BLaER1 treated with 17β-estradiol and CSF1 and Interleukin-3, amounts not matched to agents 10 nM and 100 nM (cell line): ENCODE data around the gene FGD4.
"Not testable (repeated sequence)": the region's sequence is repeated elsewhere in the genome, so short reads cannot be mapped to it uniquely, and the experiment has no call there.

Experiments used
- H3K27ac ChIP-seq, 11 experiments: shearing (Covaris generic); formaldehyde crosslinking; 2 replicates each; pipeline ENCODE4 v1.8.1; 2022
- H3K27me3 ChIP-seq, 11 experiments: shearing (Covaris generic); formaldehyde crosslinking; 2 replicates each; pipeline ENCODE4 v1.8.1; 2022
- H3K36me3 ChIP-seq, 11 experiments: shearing (Covaris generic); formaldehyde crosslinking; 2 replicates each; pipeline ENCODE4 v1.8.1; 2022
- H3K4me1 ChIP-seq, 10 experiments: shearing (Covaris generic); formaldehyde crosslinking; 2 replicates each; pipeline ENCODE4 v1.8.1; 2022
- H3K4me2 ChIP-seq, 11 experiments: shearing (Covaris generic); formaldehyde crosslinking; 2 replicates each; pipeline ENCODE4 v1.8.1; 2022
- H3K4me3 ChIP-seq, 10 experiments: shearing (Covaris generic); formaldehyde crosslinking; 2 replicates each; pipeline ENCODE4 v1.8.1; 2022
- H3K9ac ChIP-seq, 11 experiments: shearing (Covaris generic); formaldehyde crosslinking; 2 replicates each; pipeline ENCODE4 v1.8.1; 2022
- H3K9me3 ChIP-seq, 11 experiments: shearing (Covaris generic); formaldehyde crosslinking; replicated peaks in 1 of 11; 2 replicates each; pipeline ENCODE4 v1.8.1; 2022
- H4K20me1 ChIP-seq, 11 experiments: shearing (Covaris generic); formaldehyde crosslinking; 2 replicates each; pipeline ENCODE4 v1.8.1; 2022
- Cebpa-rat ChIP-seq, 11 experiments: shearing (Covaris generic); IDR thresholded peaks; 2 replicates each; pipeline ENCODE4 v1.8.1; 2022

Gene FGD4

DNA sequence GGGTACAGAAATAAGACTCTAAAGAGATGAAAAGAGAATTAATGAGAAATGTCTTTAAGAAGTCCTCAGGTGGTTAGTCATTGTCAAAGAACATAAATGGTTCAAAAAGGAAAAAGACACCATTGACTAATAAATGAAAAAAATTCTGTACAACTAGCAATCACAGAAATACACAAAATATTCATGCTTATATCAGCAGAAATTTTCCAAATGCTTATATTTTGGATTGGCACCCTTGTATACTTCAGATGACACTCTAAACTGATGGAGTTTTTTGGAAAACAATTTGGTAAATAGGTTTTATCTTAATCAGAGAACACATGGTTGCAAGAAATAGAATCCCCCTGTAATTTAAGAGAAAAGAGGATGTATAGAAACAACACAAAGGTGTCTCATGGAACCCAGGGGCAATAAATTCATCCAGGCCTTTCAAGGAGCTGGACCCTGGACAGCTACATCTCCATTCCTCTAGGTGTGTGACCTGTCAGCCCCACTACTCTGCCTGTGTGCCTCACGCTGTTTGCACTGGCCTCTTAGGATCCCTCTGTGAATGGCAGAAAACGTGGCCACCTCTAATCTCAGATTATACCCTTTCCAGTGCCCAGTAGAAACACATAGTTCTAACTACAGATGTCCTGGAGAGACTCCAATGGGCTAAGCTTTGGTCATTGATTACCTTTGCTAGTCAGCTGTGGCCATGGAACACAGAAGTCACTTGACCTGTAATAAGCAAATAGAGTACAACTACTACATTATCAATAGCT lies 110.2 kb downstream of the FGD4 start:
- Histone ChIP-seq H3K9ac (no peak overlapping the region), H3K4me3 (no peak overlapping the region), H3K27ac (no peak overlapping the region), H3K9me3 (no peaks in the 10 kb centered on the region), H3K27me3 (no peaks in the 10 kb centered on the region), H3K4me2 (no peak overlapping the region), H4K20me1 (peaks cover 0 to 16% (median 0%) of the 10 kb centered on the region in 11 experiments; a peak in 1 of 22 replicates), H3K36me3 (0 out of 22 replicates have a peak, but pooled peaks cover 0 to 5% (median 0%) of the 10 kb centered on the region in 11 experiments), H3K4me1 (peaks cover 6 to 25% (median 9%) of the 10 kb centered on the region in 10 experiments; a peak in 13 of 20 replicates)
- TF ChIP-seq Cebpa-rat (IDR thresholded peaks at IDR 0.05), result no peak

DNA sequence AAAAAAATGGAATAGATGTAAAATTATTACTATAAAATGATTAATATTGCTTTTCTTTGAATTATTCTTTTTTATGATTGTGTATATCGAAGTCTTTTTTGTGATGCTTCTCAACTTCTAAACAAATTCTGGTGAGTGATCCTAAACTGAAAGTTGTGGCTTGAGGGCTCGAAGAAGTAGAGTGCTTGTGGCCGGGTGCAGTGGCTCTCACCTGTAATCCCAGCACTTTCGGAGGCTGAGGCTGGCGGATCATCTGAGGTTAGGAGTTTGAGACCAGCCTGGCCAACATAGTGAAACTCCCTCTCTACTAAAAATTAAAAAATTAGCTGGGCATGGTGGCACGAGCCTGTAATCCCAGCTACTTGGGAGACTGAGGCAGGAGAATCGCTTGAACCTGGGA lies 112.6 kb downstream of the FGD4 start:
- peaks cover 8 to 35% (median 14%) of the 10 kb centered on the region in 10 experiments for H3K4me1 ChIP-seq
- H4K20me1 ChIP-seq, H3K9me3 ChIP-seq, H3K36me3 ChIP-seq, H3K9ac ChIP-seq, H3K27me3 ChIP-seq, H3K27ac ChIP-seq, H3K4me2 ChIP-seq, H3K4me3 ChIP-seq: not testable (repeated sequence)

DNA sequence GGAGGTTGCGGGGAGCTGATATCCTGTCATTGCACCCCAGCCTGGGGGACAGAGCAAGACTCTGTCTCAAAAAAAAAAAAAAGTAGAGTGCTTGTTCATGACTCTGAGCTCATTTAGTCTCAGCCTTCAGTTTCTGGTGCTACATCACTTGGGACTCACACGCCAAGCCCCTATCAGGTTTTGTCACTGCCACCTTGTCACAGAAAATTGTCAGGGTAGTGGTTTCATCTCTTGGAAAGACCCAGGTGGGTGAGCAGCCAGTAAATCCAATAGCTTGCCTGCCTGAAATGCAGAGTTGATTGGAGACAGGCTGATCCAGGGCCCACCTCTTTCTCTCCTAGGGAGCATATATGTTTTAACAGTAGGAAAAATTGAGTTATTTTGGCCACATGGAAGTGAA lies 113.0 kb downstream of the FGD4 start:
- no peak overlapping the region for H3K27ac ChIP-seq
- TF ChIP-seq Cebpa-rat (IDR thresholded peaks at IDR 0.05), result no peak
- no peak overlapping the region for H3K4me3 ChIP-seq
- H3K4me1 ChIP-seq, result peaks cover 8 to 34% (median 14%) of the 10 kb centered on the region in 10 experiments
- no peaks in the 10 kb centered on the region for H3K27me3 ChIP-seq
- no peak overlapping the region for H3K4me2 ChIP-seq
- H3K9me3 ChIP-seq, result no peaks in the 10 kb centered on the region
- no peak overlapping the region for H3K9ac ChIP-seq
- H4K20me1 ChIP-seq, result 0 out of 22 replicates have a peak, but pooled peaks cover 0 to 9% (median 0%) of the 10 kb centered on the region in 11 experiments
- H3K36me3 ChIP-seq, result 0 out of 22 replicates have a peak, but pooled peaks cover 0 to 5% (median 0%) of the 10 kb centered on the region in 11 experiments

DNA sequence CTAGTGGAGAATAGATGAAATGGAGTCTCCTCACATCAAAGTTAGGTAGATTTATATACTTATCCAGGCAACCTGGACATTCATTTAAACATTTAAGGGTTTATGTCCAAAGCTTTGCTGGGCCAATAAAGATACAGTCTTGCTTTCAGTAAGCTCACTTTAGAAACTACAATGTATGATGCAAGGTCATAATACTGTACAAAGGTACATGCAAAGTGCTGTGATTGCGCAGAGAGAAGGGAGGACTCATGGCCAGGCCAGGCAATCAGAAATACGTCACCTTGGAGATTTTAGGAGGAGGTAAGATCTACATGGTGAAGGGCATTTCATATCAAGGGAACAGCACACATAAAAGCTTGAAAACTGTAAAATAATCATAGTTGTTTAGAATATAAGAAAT lies 113.6 kb downstream of the FGD4 start:
- Histone ChIP-seq H3K27ac (no peak overlapping the region), H3K9ac (no peak overlapping the region), H3K4me3 (no peak overlapping the region), H3K27me3 (no peaks in the 10 kb centered on the region), H3K9me3 (no peaks in the 10 kb centered on the region), H4K20me1 (0 out of 22 replicates have a peak, but pooled peaks cover 0 to 9% (median 0%) of the 10 kb centered on the region in 11 experiments), H3K4me2 (no peak overlapping the region), H3K36me3 (0 out of 22 replicates have a peak, but pooled peaks cover 0 to 5% (median 0%) of the 10 kb centered on the region in 11 experiments), H3K4me1 (peaks cover 8 to 28% (median 14%) of the 10 kb centered on the region in 10 experiments)
- TF ChIP-seq Cebpa-rat (IDR thresholded peaks at IDR 0.05), result no peak

DNA sequence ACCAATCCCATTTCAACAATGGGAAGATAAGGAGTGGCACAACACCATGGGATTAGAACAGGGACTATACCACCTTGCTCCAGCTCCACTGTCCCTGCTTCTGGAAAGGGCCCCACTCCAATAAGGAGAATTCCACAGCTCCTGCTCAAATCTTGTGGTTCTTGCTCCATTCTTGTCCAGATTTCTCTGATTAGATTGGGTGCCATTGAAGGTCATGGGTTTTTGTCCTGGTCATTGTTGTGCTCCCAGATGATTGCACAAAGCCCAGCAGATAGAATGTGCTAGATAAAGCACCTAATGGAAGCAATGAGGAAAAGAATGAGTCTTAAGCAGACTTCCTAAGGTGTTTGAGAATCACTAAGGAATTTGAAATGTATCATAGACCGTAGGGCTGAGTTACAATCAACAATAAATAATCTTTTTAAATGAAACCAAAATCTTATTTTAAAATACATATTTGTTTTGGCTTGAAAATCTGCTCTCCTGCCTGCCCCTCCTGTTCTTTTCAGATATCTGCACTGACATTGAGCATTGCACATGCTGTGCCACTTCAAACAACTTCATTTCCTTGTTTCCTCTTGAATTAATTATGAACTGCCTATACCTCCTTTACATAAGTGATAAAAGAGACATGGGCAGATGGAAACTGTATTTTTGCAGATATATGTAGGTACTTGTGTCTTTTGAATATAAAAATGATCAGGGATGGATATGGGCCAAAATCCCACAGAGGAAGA lies 115.9 kb downstream of the FGD4 start:
- Histone ChIP-seq H3K4me1 (peaks cover 9 to 25% (median 16%) of the 10 kb centered on the region in 10 experiments), H3K27ac (peak overlapping the region in 1 of 11 experiments; percentile 51; a peak in 3 of 22 replicates), H3K9me3 (no peaks in the 10 kb centered on the region), H3K4me3 (no peak overlapping the region), H3K36me3 (0 out of 22 replicates have a peak, but pooled peaks cover 0 to 5% (median 0%) of the 10 kb centered on the region in 11 experiments), H3K9ac (no peak overlapping the region), H3K4me2 (peak overlapping the region in 7 of 11 experiments; percentile 14 to 76 (median 51); a peak in 10 of 22 replicates), H3K27me3 (no peaks in the 10 kb centered on the region), H4K20me1 (no peaks in the 10 kb centered on the region)
- no peak for TF ChIP-seq Cebpa-rat (IDR thresholded peaks at IDR 0.05)

DNA sequence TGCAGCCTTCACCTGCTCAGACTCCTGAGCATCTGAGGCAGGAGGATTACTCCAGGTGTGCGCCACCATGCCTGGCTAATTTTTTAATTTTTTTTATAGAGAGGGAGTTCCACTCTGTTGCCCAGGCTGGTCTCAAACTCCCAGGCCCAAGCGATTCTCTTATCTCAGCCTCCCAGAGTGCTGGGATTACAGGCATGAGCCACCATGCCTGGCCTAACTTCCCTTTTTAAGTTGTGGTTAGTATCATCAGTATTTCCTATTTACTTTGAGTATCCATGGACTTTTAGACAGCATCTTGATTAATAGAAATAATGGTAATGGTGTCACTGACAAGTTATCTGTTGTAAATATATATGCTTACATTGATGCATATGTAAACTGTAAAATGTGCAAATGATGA lies 116.9 kb downstream of the FGD4 start:
- peak overlapping the region in 3 of 11 experiments; percentile 49 to 55 (median 51); a peak in 11 of 22 replicates for H3K27ac ChIP-seq
- no peak for TF ChIP-seq Cebpa-rat (IDR thresholded peaks at IDR 0.05)
- no peaks in the 10 kb centered on the region for H3K9me3 ChIP-seq
- H3K4me3 ChIP-seq, result no peak overlapping the region
- H3K4me2 ChIP-seq, result peak overlapping the region; percentile 14 to 76 (median 51); a peak in 20 of 22 replicates
- H3K27me3 ChIP-seq, result no peaks in the 10 kb centered on the region
- H3K4me1 ChIP-seq, result peaks cover 18 to 35% (median 25%) of the 10 kb centered on the region in 10 experiments
- H4K20me1 ChIP-seq, result no peaks in the 10 kb centered on the region
- no peak overlapping the region for H3K9ac ChIP-seq
- H3K36me3 ChIP-seq, result 0 out of 22 replicates have a peak, but pooled peaks cover 0 to 5% (median 0%) of the 10 kb centered on the region in 11 experiments

DNA sequence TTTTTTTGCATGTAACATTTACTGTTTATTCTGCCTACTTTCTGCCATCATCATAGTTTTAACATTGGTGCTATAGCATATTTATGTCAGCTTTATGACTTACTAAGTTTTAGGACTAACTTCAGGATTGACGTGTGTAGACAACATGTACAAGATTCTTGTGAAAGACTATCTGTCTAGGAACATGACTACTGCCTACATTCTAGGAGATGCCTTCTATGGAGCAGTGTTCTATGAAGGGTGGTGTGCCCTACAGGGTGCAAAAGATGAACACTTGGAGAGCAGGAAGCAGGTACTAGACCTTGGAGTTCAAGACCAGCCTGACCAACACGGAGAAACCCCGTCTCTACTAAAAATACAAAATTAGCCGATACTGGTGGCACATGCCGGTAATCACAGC lies 118.6 kb downstream of the FGD4 start:
- no peak for TF ChIP-seq Cebpa-rat (IDR thresholded peaks at IDR 0.05)
- Histone ChIP-seq H3K4me1 (peaks cover 33 to 52% (median 43%) of the 10 kb centered on the region in 10 experiments), H3K27me3 (no peaks in the 10 kb centered on the region), H4K20me1 (no peaks in the 10 kb centered on the region), H3K4me3 (no peak overlapping the region), H3K9me3 (no peaks in the 10 kb centered on the region), H3K9ac (no peak overlapping the region), H3K36me3 (no peaks in the 10 kb centered on the region), H3K27ac (no peak overlapping the region), H3K4me2 (no peak overlapping the region)

DNA sequence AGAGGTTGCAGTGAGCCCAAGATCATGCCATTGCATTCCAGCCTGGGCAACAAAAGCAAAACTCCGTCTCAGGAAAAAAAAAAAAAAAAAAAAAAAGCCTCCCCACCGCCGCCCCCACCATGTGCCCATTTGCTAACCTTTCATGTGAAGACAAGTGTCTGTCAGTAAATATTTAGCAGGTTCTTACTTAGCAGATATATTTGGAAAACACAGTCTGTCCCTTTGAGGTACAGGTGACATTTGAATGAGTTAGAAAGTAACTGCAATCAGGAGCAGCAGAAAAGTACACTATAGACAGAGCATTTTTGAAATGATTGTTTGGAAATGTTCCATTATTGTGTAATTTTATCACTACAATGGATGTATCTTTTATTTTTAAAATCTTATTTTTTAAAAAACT lies 119.7 kb downstream of the FGD4 start:
- TF ChIP-seq Cebpa-rat (IDR thresholded peaks at IDR 0.05), result no peak
- Histone ChIP-seq H3K36me3 (no peaks in the 10 kb centered on the region), H3K9me3 (no peaks in the 10 kb centered on the region), H4K20me1 (no peaks in the 10 kb centered on the region), H3K4me3 (no peak overlapping the region), H3K27me3 (no peaks in the 10 kb centered on the region), H3K27ac (no peak overlapping the region), H3K4me2 (no peak overlapping the region), H3K9ac (no peak overlapping the region), H3K4me1 (peaks cover 42 to 63% (median 53%) of the 10 kb centered on the region in 10 experiments)
